ENCODE results near the gene TGFB2.

The TGFB2 gene

DNA sequence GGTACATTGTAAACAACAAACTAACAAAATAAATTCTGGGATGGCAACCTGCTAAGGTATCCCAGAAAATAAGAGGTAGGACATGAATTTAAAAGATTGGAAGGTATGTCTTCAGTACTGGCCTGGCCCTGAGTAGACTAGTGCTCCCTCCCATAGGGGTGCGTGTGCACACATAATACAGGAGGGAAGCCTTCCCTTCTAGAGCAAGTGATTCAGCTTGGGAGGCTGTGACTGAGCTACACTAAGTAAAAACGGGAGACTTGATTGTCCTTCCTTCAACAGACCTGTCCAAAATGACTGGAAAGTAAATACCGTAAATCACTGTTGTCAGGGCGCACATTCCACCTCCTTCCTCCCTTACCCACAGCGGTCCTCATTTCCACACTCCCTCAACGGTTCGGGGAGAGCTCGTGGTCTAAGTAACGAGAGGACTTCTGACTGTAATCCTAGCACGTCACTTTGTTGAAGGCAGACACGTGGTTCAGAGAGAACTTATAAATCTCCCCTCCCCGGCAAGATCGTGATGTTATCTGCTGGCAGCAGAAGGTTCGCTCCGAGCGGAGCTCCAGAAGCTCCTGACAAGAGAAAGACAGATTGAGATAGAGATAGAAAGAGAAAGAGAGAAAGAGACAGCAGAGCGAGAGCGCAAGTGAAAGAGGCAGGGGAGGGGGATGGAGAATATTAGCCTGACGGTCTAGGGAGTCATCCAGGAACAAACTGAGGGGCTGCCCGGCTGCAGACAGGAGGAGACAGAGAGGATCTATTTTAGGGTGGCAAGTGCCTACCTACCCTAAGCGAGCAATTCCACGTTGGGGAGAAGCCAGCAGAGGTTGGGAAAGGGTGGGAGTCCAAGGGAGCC lies at the start of gene TGFB2:
TSS of gene TGFB2 (plus strand) at position 523 of the 859 bp plus-strand sequence. CDS start 1,366 bp downstream, outside the sequence.
- TF ChIP-seq CTCF (IDR thresholded peaks at IDR 0.05; ENCODE audit: low read depth, low read length, missing control alignments) = peak; percentile 52
- Histone ChIP-seq H3K36me3 (replicated peaks) (peaks cover 20% of the 10 kb centered on the region), H3K27me3 (replicated peaks) (no peaks in the 10 kb centered on the region), H3K4me3 (ENCODE audit: low read depth, low read length) (peak within 1 kb of the TSS; percentile 95), H3K27ac (peak within 1 kb of the TSS; percentile 93)
- peak; percentile 90 for DNase-seq
- in situ Hi-C loops (cut with HindIII; ENCODE audit: low pct_ligation_motif_present, low sequenced_read_pairs) = no loop called here

DNA sequence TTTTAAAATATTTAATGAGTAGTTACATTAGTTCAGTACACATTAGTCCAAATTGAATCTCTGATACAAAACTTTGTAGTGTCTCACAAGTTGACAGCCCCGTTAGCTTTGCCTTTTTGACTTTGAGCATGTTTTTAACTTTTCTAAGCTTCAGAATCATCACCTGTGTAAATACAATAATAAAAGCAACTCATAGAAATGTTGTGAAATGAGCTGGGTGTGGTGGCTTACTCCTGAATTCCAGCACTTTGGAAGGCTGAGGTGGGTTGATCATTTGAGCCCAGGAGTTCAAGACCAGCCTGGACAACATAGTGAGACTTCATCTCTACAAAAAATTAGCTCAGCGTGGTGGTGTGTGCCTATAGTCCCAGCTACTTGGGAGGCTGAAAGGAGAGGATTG lies 49.0 kb upstream of the TGFB2 start:
- in situ Hi-C loops (cut with HindIII; ENCODE audit: low pct_ligation_motif_present, low sequenced_read_pairs) = no loop called here

GRCh38 chr1:218297461-218297860 lies 47.7 kb upstream of the TGFB2 start:
- Histone ChIP-seq H3K27me3 (replicated peaks) (no peaks in the 10 kb centered on the region), H3K27ac (no peak overlapping the region), H3K36me3 (replicated peaks) (no peaks in the 10 kb centered on the region), H3K4me3 (ENCODE audit: low read depth, low read length) (no peak overlapping the region)
- in situ Hi-C loops (cut with HindIII; ENCODE audit: low pct_ligation_motif_present, low sequenced_read_pairs) = no loop called here
- TF ChIP-seq CTCF (IDR thresholded peaks at IDR 0.05; ENCODE audit: low read depth, low read length, missing control alignments) = no peak
- no peak for DNase-seq

More for the DNA sequence above, 49.0 kb upstream of the TGFB2 start:
- Histone ChIP-seq H3K27ac (no peak overlapping the region), H3K27me3 (replicated peaks) (no peaks in the 10 kb centered on the region), H3K4me3 (ENCODE audit: low read depth, low read length) (no peak overlapping the region), H3K36me3 (replicated peaks) (no peaks in the 10 kb centered on the region)
- no peak for DNase-seq
- TF ChIP-seq CTCF (IDR thresholded peaks at IDR 0.05; ENCODE audit: low read depth, low read length, missing control alignments) = no peak

GRCh38 chr1:218297867-218298266 lies 47.3 kb upstream of the TGFB2 start:
- no peaks in the 10 kb centered on the region for H3K36me3 ChIP-seq (replicated peaks)
- in situ Hi-C loops (cut with HindIII; ENCODE audit: low pct_ligation_motif_present, low sequenced_read_pairs) = no loop called here
- TF ChIP-seq CTCF (IDR thresholded peaks at IDR 0.05; ENCODE audit: low read depth, low read length, missing control alignments) = no peak
- H3K4me3 ChIP-seq (ENCODE audit: low read depth, low read length) = no peak overlapping the region
- no peak overlapping the region for H3K27ac ChIP-seq
- H3K27me3 ChIP-seq (replicated peaks) = no peaks in the 10 kb centered on the region
- no peak for DNase-seq

DNA sequence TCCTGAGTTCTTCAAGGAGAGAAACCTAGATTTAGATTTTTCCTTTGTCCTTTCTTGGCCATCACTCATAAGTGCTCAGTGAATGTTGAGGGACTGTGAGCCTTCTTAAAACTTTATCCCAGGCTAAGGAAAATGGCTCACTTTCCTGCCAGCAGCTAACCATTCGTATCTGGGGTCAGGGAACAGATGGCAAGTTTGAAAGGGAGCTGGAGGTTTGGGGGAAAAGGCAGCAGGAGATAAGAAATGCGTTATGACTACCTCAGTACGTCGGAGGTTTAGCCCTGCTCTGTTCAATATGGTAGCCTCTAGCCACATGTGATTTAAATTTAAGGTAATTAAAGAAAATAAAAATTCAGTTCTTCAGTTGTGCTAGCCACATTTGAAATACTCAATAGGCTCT lies 46.7 kb upstream of the TGFB2 start:
- H3K27ac ChIP-seq = no peak overlapping the region
- H3K4me3 ChIP-seq (ENCODE audit: low read depth, low read length) = no peak overlapping the region
- H3K27me3 ChIP-seq (replicated peaks) = no peaks in the 10 kb centered on the region
- no peak for TF ChIP-seq CTCF (IDR thresholded peaks at IDR 0.05; ENCODE audit: low read depth, low read length, missing control alignments)
- in situ Hi-C loops (cut with HindIII; ENCODE audit: low pct_ligation_motif_present, low sequenced_read_pairs) = no loop called here
- DNase-seq = no peak
- no peaks in the 10 kb centered on the region for H3K36me3 ChIP-seq (replicated peaks)

Data from brain microvascular endothelial cell (primary cell).